DMS 273 (cell line): ENCODE data around the gene ARHGAP18.

Experiments used
- DNase-seq: peaks from one replicate; lab custom pipeline; 2025; ENCODE audit not compliant: unreplicated experiment; lab: John Stamatoyannopoulos, UW

Gene ARHGAP18, protein sequence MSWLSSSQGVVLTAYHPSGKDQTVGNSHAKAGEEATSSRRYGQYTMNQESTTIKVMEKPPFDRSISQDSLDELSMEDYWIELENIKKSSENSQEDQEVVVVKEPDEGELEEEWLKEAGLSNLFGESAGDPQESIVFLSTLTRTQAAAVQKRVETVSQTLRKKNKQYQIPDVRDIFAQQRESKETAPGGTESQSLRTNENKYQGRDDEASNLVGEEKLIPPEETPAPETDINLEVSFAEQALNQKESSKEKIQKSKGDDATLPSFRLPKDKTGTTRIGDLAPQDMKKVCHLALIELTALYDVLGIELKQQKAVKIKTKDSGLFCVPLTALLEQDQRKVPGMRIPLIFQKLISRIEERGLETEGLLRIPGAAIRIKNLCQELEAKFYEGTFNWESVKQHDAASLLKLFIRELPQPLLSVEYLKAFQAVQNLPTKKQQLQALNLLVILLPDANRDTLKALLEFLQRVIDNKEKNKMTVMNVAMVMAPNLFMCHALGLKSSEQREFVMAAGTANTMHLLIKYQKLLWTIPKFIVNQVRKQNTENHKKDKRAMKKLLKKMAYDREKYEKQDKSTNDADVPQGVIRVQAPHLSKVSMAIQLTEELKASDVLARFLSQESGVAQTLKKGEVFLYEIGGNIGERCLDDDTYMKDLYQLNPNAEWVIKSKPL

DNA sequence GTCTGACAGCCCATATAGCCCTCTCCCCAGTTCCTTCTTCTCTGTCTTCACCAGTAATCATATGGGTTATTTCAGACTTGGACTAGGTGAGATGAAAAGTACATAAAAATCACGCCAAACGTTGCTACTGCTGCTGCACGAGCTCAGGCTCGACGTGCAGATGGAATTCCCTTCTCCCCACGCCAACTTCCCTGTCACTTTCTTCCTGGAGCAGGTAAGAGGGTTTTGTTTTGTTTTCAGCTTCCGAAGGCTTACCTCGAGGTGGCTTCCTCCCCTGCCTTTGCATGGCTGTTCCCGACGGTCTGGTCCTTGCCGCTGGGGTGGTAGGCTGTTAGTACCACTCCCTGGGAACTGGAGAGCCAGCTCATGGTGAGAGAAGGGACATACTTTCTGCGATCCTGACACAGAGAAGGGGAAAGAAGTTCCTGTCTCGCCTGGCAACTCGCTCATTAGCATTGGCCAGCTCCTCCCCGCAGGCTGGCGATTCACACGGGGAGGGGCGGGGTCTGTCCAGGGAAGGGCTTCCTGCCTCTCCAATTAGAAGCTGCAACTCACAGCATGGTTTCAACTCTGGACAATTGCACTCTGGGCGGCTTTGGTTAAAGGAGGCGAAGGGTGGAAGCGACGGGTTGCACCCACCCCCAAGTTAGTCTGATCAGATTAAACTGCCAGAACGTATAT is at the start of gene ARHGAP18:
TSS of gene ARHGAP18 (minus strand) at position 409 of the 681 bp plus-strand sequence. CDS start at position 368, 41 bp downstream.
- peak; percentile 83 for DNase-seq

DNA sequence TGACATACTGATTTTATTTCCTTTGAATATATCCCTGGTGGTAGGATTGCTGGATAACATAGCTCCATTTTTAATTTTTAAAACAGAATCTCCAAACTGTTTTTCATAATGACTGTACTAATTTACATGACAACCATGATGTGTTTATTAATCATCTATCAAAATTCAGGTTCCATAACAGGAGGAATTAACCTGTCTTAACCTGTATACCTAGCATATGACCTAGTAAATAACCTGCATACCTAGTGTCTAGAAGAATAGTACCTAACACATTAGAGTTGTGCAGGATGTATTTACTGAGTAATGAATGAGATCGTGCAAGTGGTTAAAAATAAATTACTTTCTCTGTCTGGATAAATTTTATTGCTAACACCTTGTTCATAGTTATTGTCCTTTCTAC is 45.8 kb upstream of the ARHGAP18 start:
- DNase-seq, result no peak

DNA sequence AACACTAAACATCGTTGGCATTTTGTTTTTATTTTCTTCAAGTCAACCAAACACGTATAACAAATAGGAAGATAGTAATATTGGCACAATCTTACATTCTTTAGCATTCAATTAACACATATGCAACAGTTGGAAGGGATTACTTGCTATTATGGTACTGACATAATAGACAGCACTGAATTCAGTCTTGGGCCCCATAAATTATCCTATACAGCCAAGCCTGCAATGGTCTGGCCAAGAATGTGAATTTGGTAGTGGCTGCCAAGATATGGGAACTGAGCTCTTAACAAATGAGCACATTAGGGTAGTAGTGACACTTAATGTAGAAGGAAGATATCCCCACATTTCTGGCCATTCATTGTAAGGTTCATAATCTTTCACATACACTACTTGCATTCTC is 44.8 kb upstream of the ARHGAP18 start:
- DNase-seq, result no peak

DNA sequence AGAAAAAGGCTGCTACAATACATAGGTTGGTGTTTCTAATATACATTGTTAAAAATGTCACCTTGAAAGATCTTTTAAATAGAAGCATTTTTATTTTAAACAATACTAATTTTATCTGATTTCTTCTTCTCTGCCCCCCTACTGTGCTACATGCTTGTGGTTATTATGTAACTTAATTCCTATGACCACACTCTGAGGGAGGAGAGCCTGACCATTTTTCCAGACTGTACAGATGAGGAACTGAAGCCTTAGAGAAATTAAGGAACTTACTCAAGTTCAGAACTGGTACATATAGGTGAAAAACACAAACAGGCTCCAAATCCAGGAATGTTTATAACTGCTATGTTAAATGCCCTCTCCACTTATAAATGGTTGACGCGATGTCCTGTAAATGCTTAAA is 43.4 kb upstream of the ARHGAP18 start:
- DNase-seq, result no peak

DNA sequence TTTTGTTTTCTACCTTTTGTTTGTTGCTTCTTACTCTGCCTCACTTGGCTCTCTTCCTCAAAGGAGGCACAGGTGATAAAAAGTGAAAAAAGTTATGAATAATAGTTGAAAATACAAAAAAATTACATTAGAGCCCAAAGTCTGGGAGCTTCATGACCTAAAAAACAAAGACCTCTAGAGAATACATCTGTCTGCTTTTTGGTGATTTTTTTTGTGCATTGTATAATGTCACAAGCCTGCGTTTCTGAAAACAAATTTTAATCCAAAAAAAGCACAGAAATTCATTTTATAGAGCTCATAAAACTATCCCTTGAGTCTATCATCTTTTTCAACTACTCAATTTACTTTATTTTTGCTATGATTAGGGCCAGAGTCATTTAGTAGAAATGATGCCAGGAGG is 41.4 kb upstream of the ARHGAP18 start:
- DNase-seq, result no peak

DNA sequence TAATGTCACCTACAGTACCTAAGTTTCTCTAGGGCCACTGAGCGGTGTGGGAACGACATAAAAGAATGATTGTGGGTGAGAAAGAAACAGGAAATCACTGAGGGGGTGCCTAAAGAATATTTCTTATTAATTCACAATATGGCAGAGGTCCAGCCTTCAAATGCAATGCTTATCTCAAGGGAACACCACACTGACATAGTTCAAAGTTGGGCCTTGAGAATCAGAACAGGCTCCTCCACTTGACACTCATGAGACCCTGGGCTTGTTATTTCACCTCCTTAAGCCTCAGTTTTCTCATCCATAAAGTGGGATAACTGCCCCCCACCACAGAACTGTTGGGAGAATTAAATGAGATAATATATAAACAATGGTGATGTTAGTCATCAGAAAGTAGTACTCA is 40.4 kb upstream of the ARHGAP18 start:
- no peak for DNase-seq

DNA sequence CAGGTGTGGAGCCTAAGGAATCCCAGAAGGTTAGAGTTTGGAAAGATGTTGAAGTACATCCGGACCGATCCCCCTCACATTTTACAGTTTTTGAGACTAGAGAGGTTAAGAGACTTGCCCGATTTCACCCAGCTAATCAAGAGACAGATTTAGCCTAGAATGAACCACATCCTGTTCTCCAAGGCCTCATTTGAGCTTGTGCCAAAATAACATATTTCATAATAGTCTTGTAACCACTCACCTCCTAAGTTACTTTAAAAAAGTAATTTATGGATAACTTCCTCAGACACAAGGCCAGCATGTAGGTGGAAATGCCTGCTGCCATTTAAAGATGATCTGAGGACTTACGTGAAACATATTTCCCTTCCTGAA is 39.8 kb upstream of the ARHGAP18 start:
- no peak for DNase-seq

DNA sequence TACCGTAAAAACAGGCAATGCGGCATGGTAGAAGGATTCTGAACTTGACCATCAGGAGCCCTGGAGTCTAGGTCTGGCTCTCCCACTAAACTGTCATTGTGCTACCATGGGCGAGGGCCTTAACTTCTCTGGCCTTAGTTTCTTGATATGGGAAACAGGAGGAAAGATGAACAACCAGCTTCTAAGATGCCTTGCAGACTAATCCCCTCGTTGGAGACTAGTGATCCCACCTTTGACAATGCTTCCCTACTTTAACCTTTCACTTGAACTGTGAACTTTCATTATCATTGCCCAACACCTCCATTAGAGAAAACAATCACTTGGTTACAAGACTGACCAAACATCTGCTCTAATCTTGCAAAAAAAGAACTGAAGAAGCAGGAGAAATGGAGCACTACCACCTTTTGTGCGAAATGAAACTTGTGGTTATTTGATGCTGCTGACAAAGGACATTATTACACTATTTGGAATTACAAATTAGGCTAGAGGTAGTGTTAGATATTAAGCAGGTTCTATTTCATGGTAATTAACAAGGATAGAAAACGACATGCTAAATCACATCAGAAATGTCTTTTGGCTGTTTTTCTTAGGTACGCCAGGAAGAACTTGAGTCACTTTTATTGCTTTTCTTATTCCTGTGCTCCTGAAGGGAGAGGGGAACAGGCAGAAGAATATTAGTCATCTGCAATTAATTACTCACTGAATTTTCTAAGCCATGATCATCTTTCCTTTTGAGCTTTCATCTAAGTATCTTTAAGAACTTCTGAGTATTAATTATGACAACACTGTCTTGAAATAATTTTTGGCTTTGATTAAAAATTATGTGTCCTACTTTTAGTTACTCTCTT is 39.1 kb upstream of the ARHGAP18 start:
- DNase-seq, result no peak

DNA sequence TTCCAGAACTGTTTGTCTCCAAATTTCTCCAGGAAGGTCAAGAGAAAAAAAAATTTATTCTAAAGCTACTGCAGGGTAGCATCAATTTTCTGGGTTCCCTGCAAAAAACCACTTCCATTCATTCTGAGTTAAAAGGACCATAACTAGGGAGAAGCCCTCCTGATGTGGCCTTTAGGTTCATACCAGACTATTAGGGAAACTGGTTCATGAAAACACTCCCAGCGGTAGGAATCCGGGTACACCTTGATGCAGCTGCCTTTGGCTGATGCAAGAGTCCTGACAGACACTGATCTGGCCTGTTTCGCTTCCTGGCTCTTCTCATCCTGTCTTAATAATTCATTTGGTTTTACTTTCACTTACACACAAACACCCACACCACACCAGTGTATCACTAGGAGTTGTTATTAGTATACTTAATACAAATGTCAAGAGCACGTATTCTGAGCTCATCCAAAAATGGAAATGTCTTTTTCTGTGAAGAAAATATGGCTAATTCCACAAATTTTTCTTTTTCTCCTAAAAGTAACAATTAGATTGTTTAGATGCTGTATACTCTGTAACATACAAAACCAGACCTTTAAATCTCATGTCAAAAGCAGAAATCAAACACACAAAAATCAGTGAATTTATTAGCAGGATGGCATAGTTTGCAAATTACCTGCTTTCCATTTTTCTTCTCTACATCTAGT is 38.4 kb upstream of the ARHGAP18 start:
- DNase-seq, result peak; percentile 6

DNA sequence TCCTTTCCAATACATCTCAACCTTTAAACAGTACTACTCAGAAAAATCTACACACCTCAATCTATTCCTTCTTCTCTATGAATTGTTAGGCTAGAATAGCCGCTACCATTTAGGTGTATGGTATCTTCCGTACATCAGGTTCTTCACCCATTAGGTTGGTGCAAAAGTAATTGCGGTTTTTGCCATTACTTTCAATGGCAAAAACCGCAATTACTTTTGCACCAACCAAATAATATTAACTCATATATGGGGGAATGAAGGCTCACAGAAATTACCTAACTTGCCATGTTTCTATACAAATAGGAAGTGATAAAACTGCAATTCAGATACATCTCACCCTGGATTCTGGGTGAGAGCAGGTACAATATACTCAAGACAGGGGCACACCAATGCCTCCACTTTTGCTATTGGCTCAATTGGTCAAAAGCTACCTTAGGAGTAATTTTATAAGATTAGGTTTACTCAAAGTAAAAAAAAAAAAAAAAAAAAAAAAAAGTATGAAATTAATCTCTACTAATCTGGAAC is 37.7 kb upstream of the ARHGAP18 start:
- DNase-seq, result no peak

DNA sequence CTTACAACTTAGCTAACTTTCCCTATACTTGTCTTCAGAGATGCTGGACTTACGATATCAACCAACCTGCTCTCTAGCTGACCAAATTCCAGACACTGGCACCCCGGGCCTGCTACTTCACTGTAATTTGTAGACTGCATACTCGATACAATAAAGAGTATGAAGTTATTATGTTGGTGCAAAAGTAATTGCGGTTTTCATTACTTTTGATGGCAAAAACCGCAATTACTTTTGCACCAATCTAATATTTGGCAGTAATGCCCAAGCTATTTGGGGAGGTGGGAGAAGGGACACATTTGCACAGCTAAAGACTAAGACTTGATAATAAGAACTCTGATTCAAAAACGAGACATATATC is 34.9 kb upstream of the ARHGAP18 start:
- DNase-seq, result no peak

DNA sequence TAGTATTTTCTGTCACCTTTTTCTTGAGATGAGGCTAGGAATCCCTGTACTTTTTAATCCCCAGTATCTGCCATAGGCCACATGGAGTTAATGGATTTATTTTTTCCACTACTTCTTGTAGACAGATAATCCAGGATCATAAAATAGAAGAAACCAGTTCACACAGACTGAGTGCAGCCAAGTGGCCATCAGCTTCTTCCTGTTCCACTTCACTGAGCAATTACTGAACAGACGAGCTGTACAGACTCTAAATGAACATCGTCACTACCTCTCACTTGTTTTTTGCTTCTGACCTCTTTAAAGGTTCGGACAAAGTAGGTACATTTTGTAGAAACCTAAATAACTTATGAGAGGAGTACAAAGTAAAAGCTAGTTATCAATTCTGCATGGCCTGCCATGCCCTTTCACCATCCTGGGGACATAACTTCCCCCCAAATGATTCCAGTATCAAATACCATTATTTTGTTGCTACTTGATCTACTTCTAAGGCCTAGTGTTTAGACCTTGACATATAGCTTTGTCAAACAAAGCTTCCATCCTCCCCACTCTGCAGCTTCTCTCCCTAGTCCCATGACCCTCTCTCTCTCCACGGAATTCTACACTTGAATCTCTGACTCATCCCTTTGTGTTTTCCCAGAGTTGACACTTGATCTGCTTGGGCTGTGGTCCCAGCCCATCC is 34.4 kb upstream of the ARHGAP18 start:
- no peak for DNase-seq

DNA sequence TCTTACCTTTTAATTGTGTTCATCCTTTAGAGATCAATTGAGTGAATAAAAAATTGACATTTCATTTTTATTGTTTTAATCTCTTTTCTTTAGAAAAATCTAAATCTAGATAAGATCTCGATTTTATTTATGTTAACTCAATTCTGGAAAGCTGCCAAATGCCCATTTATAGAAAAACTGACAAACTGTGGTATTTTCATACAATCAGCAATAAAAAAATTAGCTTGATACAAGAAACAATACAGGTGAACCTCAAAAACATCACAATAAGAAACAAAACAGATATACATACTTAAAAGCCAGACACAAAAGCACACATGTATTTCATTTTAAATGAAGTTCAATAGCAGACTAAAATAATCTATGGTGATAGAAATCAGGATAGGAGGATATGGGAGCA is 30.0 kb upstream of the ARHGAP18 start:
- DNase-seq, result no peak

DNA sequence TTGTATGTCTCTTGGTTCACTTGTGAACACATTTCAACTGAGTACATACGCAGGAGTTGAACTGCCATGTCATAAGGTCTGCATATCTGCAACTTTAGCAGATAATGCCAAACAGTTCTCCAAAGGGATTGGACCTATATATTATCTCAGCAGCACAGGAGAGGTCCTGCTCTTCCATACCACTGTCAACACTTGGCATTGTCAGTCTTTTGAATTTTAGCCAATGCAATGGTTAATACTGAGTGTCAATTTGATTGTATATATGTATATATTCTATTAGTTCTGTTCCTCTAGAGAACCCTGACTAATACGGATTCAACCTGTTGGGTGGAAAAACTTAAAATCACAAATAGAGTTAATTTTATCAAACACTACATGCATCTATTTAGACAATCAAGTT is 26.1 kb upstream of the ARHGAP18 start:
- no peak for DNase-seq

DNA sequence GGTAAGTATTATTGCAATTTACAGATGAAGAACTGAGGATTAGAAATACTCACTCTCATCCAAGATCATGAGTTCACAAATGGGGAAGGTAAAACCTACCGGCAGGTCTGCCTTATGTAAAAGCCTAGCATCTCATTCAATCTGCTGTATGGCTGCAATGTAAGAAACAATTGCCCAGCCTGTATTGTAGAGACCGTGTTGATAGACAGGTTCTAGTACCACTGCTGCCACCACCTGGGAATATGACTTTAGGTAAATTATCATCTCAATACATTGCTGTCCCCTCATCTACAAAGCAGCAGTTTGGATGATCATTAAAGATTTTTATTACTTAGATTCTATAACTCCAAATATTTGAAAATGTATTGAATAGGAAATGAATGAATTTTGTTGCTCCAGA is 23.3 kb upstream of the ARHGAP18 start:
- DNase-seq, result no peak

DNA sequence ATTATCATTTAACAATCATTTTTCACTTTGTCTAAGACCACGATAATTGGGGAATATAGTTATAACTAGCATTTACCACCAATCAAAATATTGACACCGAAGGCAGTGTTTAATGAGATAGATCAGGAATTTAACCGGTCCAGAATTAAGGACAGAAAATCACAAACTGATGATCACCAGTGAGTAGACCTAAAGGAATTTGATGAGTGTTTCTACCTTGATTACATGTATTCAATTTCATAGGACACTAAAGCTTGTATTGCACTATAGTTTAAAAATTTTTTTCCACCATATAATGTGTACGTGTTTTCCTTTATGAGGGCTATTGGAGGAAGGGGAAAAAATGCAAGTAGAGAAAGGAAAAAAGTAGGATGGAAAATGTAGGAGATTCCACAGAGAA is 22.6 kb upstream of the ARHGAP18 start:
- no peak for DNase-seq

DNA sequence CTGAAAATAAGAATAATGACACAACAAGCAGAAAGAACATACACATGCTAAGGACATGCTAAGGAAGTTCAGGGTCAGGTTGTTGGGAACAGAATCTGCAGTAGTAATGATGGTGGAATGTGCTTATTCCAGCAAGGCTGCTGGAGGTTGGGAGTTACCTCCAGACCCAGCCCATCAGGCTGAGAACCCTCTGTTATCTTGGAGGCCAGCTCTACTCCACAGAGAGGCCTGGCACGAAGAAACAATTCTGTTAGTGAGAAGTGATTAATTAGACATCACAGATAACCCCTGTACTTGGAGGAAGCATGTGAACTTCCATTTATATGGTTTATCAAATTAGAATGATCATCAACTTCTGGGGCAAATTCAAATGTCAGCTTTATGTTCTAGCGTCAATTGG is 22.1 kb upstream of the ARHGAP18 start:
- no peak for DNase-seq

DNA sequence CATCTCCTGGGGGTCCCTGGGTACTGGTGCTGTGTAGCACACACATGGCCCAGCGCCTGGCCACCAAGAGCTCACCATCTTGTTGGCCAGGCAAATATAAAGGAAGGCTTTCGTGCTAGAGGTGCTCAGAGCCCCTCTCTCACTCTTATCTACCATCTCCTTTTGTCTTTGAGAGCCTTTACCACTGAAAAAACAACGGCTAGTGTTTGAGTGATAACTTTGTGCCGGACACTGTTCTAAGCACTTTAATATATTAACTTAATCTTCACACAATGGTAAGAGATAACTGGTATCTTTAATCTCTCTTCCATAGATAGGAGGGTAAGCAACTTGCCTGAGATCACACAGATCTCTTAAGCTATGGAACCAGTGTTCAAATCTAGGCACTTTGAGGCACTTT is 21.5 kb upstream of the ARHGAP18 start:
- no peak for DNase-seq

DNA sequence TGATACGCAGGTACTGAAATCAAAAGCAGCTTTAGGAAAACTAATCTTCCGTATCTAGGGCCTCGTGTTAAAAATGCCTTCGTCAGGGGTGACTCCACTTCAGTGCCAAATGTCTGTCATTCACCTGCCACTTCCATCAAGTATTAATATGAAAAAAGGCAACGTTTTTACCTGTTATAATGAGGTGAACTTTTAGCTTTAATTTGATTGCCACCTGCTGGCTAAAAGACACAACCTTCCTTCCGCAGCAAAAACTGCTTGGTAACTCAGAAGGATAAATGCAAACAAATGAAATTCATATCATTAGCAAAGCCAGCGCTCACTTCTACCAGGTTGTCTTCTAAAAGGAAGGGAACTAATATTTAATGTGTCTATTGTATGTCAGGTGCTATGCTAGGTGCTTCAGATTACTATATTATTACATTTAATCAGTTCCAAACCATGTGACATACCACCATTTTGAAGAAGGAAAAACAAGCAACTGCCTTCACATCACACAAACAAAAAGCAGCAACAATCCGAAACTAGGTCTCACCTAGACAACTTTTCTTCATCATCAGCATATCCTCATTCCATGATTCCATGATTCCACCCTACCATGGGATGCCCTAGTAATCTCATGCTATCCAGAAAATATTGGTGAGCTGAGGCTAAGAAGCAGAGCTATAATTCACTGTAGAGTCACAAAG is 20.6 kb upstream of the ARHGAP18 start:
- peak; percentile 30 for DNase-seq
